Skeletal muscle tissue (tissue), 4 donors: ENCODE measurements around the gene DISP2. TPM values are rescaled to one million over a fixed set of nuclear protein-coding genes. Genes with fewer than 3 reads are reported as not detected.
A peak's percentile ranks its signal among the peaks of the same experiment; 100 is the strongest.

Source experiments
- H3K27ac ChIP-seq: one replicate; pipeline ENCODE4 v1.7.0; 2013; ENCODE audit warnings: mild to moderate bottlenecking, low read depth, low read length, inconsistent platforms
- H3K27me3 ChIP-seq, 3 donors: one replicate each; pipeline ENCODE4 v1.7.0; 2013; ENCODE audit warnings: low read length in 3 of 3; ENCODE audit not compliant: control insufficient read depth in 3 of 3, insufficient read depth in 3 of 3
- H3K36me3 ChIP-seq, 3 donors: one replicate each; pipeline ENCODE4 v1.7.0; 2013; ENCODE audit warnings: low read length in 3 of 3; ENCODE audit not compliant: control insufficient read depth in 3 of 3, insufficient read depth in 3 of 3
- H3K4me1 ChIP-seq, 3 donors: one replicate each; pipeline ENCODE4 v1.7.0; 2013; ENCODE audit warnings: low read length in 3 of 3, mild to moderate bottlenecking in 3 of 3; ENCODE audit not compliant: control insufficient read depth in 3 of 3, insufficient read depth in 3 of 3
- H3K4me3 ChIP-seq, 3 donors: one replicate each; pipeline ENCODE4 v1.7.0; 2013; ENCODE audit warnings: low read length in 3 of 3
- H3K9ac ChIP-seq, 3 donors: one replicate each; pipeline ENCODE4 v1.7.0; 2013; ENCODE audit warnings: low read length in 3 of 3, mild to moderate bottlenecking in 3 of 3, moderate library complexity in 2 of 3, low read depth in 1 of 3
- H3K9me3 ChIP-seq, 3 donors: one replicate each; pipeline ENCODE4 v1.7.0; 2013; ENCODE audit warnings: low read length in 3 of 3; ENCODE audit not compliant: control insufficient read depth in 3 of 3
- total RNA-seq: library from RNA; depleted of rRNA; stranded (reverse); fragments of >200 nt; gene quantifications from one replicate; pipeline ENCODE4 v1.2.3, GENCODE V29; 2014
- donor health status: Osteomylitis.

The DISP2 gene
- total RNA-seq, 1 donor from 2014 or later, result under 0.01 TPM

GRCh38 chr15:40334941-40335795 lies 22.9 kb upstream of the DISP2 start:
- no peaks in the 10 kb centered on the region for H3K27me3 ChIP-seq
- H3K36me3 ChIP-seq, result peaks cover 18 to 33% (median 19%) of the 10 kb centered on the region in 3 donors
- H3K27ac ChIP-seq, result peak overlapping the region; percentile 73
- no peak overlapping the region for H3K4me3 ChIP-seq
- peaks cover 67 to 90% (median 79%) of the 10 kb centered on the region in 3 donors for H3K4me1 ChIP-seq
- H3K9me3 ChIP-seq, result no peaks in the 10 kb centered on the region
- peak overlapping the region in 2 of 3 donors; percentile 22 to 66 for H3K9ac ChIP-seq

GRCh38 chr15:40335938-40336743 lies 21.9 kb upstream of the DISP2 start:
- Histone ChIP-seq H3K9me3 (no peaks in the 10 kb centered on the region), H3K4me3 (no peak overlapping the region), H3K27ac (peak overlapping the region; percentile 73), H3K9ac (peak overlapping the region; percentile 10 to 33 (median 22)), H3K36me3 (peaks cover 18 to 33% (median 19%) of the 10 kb centered on the region in 3 donors), H3K27me3 (no peaks in the 10 kb centered on the region), H3K4me1 (peaks cover 76 to 90% (median 81%) of the 10 kb centered on the region in 3 donors)

GRCh38 chr15:40336744-40337122 lies 21.3 kb upstream of the DISP2 start:
- H3K4me3 ChIP-seq, result no peak overlapping the region
- no peaks in the 10 kb centered on the region for H3K9me3 ChIP-seq
- H3K9ac ChIP-seq, result peak overlapping the region in 2 of 3 donors; percentile 24 to 33
- peaks cover 82 to 90% (median 86%) of the 10 kb centered on the region in 3 donors for H3K4me1 ChIP-seq
- no peaks in the 10 kb centered on the region for H3K27me3 ChIP-seq
- peaks cover 18 to 33% (median 19%) of the 10 kb centered on the region in 3 donors for H3K36me3 ChIP-seq
- H3K27ac ChIP-seq, result peak overlapping the region; percentile 10

GRCh38 chr15:40337597-40337996 lies 20.4 kb upstream of the DISP2 start:
- peaks cover 18 to 33% (median 19%) of the 10 kb centered on the region in 3 donors for H3K36me3 ChIP-seq
- H3K9ac ChIP-seq, result peak overlapping the region in 2 of 3 donors; percentile 15 to 99
- H3K27me3 ChIP-seq, result no peaks in the 10 kb centered on the region
- H3K9me3 ChIP-seq, result no peaks in the 10 kb centered on the region
- H3K4me3 ChIP-seq, result peak overlapping the region in 2 of 3 donors; percentile 2 to 14
- peak overlapping the region; percentile 97 for H3K27ac ChIP-seq
- H3K4me1 ChIP-seq, result peaks cover 83 to 89% (median 85%) of the 10 kb centered on the region in 3 donors

- Histone ChIP-seq H3K4me3 (peak overlapping the region; percentile 89 to 90 (median 90)), H3K9me3 (no peaks in the 10 kb centered on the region), H3K27ac (peak overlapping the region; percentile 97), H3K27me3 (no peaks in the 10 kb centered on the region), H3K9ac (peak overlapping the region; percentile 94 to 99 (median 99)), H3K4me1 (peaks cover 88 to 95% (median 89%) of the 10 kb centered on the region in 3 donors), H3K36me3 (peaks cover 18 to 33% (median 19%) of the 10 kb centered on the region in 3 donors)
Observed at GRCh38 chr15:40338041-40338657, 19.9 kb upstream of the DISP2 start.

- H3K9ac ChIP-seq, result peak overlapping the region; percentile 94 to 99 (median 99)
- no peaks in the 10 kb centered on the region for H3K27me3 ChIP-seq
- H3K27ac ChIP-seq, result peak overlapping the region; percentile 97
- H3K9me3 ChIP-seq, result no peaks in the 10 kb centered on the region
- H3K4me1 ChIP-seq, result peaks cover 87 to 97% (median 92%) of the 10 kb centered on the region in 3 donors
- H3K4me3 ChIP-seq, result peak overlapping the region; percentile 89 to 90 (median 90)
- peaks cover 18 to 30% (median 19%) of the 10 kb centered on the region in 3 donors for H3K36me3 ChIP-seq
Observed at GRCh38 chr15:40338921-40339620, 18.9 kb upstream of the DISP2 start.

GRCh38 chr15:40339621-40339945 lies 18.4 kb upstream of the DISP2 start:
- Histone ChIP-seq H3K4me1 (peaks cover 87 to 97% (median 91%) of the 10 kb centered on the region in 3 donors), H3K27ac (peak overlapping the region; percentile 97), H3K9ac (peak overlapping the region; percentile 94 to 99 (median 99)), H3K36me3 (peaks cover 18 to 30% (median 19%) of the 10 kb centered on the region in 3 donors), H3K27me3 (no peaks in the 10 kb centered on the region), H3K9me3 (no peaks in the 10 kb centered on the region), H3K4me3 (peak overlapping the region; percentile 89 to 90 (median 90))

GRCh38 chr15:40340038-40340739 lies 17.8 kb upstream of the DISP2 start:
- Histone ChIP-seq H3K9me3 (no peaks in the 10 kb centered on the region), H3K4me3 (peak overlapping the region; percentile 89 to 90 (median 90)), H3K27me3 (no peaks in the 10 kb centered on the region), H3K27ac (peak overlapping the region; percentile 97), H3K9ac (peak overlapping the region; percentile 94 to 99 (median 99)), H3K36me3 (peaks cover 13 to 26% (median 18%) of the 10 kb centered on the region in 3 donors), H3K4me1 (peaks cover 82 to 97% (median 85%) of the 10 kb centered on the region in 3 donors)
